Measurements from ENCODE around the gene BABAM2.

- TF ChIP-seq EZH2 (IDR thresholded peaks at IDR 0.05; ENCODE audit: insufficient read depth, poor library complexity, severe bottlenecking) (no peak), EZH2phosphoT487 (IDR thresholded peaks at IDR 0.05; ENCODE audit: insufficient read depth, low read depth) (no peak)
Observed at GRCh38 chr2:27921880-27922547, 31.5 kb downstream of the BABAM2 start.
